Panc1 (cell line): ENCODE measurements around the gene TMEM131. TPM values are rescaled to one million over a fixed set of nuclear protein-coding genes. Genes with fewer than 3 reads are reported as not detected.

Experiments
- ATAC-seq: fragments of 200-7000 bp; cut with Tn5 transposase; 2 replicates; pipeline ENCODE4 v1.9.1; 2020; ENCODE audit warnings: mild to moderate bottlenecking, moderate library complexity
- BruUV-seq: library from RNA; stranded (reverse); fragments of 400-500 nt; replicated peaks from 2 replicates; lab custom pipeline; 2021; lab: Mats Ljungman, UMichigan
- CTCF ChIA-PET: fragments of 300-600 bp; sonication (Branson Sonifier 250); formaldehyde crosslinking; loops from one replicate; lab custom pipeline; 2022; ENCODE audit warnings: antibody characterized with exemption; lab: Charles Lee
- POLR2A ChIA-PET: fragments of 300-600 bp; sonication (Branson Sonifier 250); formaldehyde crosslinking; loops from one replicate; lab custom pipeline; 2022; ENCODE audit warnings: antibody characterized with exemption; lab: Charles Lee
- DNase-seq: peaks from one replicate; pipeline ENCODE4 v3.0.0-alpha.2; 2010; ENCODE audit warnings: low read depth, low spot score
- H3K27ac ChIP-seq: 2 replicates; pipeline ENCODE4 v1.5.1; 2011; ENCODE audit warnings: mild to moderate bottlenecking, low read length, inconsistent platforms
- H3K27me3 ChIP-seq: fragments of 200-500 bp; sonication (Bioruptor generic); 2 replicates; pipeline ENCODE4 v1.6.0; 2014; ENCODE audit warnings: low read length, inconsistent platforms; ENCODE audit not compliant: control insufficient read depth, insufficient read depth
- H3K36me3 ChIP-seq: fragments of 200-500 bp; sonication (Bioruptor generic); 2 replicates; pipeline ENCODE4 v1.5.1; 2014; ENCODE audit warnings: inconsistent platforms, mild to moderate bottlenecking, low read length, moderate library complexity; ENCODE audit not compliant: control insufficient read depth, insufficient read depth
- H3K4me1 ChIP-seq: 2 replicates; pipeline ENCODE4 v1.5.1; 2011; ENCODE audit warnings: inconsistent platforms, mild to moderate bottlenecking, low read length, moderate library complexity; ENCODE audit not compliant: control insufficient read depth, insufficient read depth
- H3K4me3 ChIP-seq, 2 experiments: 2 replicates each; pipeline ENCODE4 v1.5.1; 2011 to 2012; ENCODE audit warnings: low read depth in 2 of 2, low read length in 2 of 2, mild to moderate bottlenecking in 2 of 2, inconsistent platforms in 1 of 2, moderate library complexity in 1 of 2
- H3K9me3 ChIP-seq: fragments of 200-500 bp; sonication (Bioruptor generic); 2 replicates; pipeline ENCODE4 v1.5.1; 2014; ENCODE audit warnings: low read depth, mild to moderate bottlenecking, inconsistent platforms, low read length, moderate library complexity; ENCODE audit not compliant: control insufficient read depth, insufficient read depth
- CTCF ChIP-seq: fragments of 450-650 bp; IDR thresholded peaks from 2 replicates; pipeline ENCODE4 v1.5.1; 2017; ENCODE audit warnings: mild to moderate bottlenecking
- POLR2AphosphoS5 ChIP-seq: IDR thresholded peaks from 2 replicates; pipeline ENCODE4 v1.6.1; 2012; ENCODE audit warnings: mild to moderate bottlenecking, low read depth, low read length, moderate library complexity
- REST ChIP-seq, 2 experiments: IDR thresholded peaks; 2 replicates each; pipeline ENCODE4 v1.6.1; 2011 to 2012; ENCODE audit warnings: low read depth in 2 of 2, control low read depth in 1 of 2, low read length in 1 of 2, mild to moderate bottlenecking in 1 of 2, moderate library complexity in 1 of 2; ENCODE audit not compliant: insufficient read depth in 1 of 2
- SIN3A ChIP-seq: IDR thresholded peaks from 2 replicates; pipeline ENCODE4 v1.6.1; 2012; ENCODE audit warnings: low read depth, mild to moderate bottlenecking, low read length, moderate library complexity, borderline replicate concordance; ENCODE audit not compliant: insufficient read depth
- TCF7L2 ChIP-seq: IDR thresholded peaks from 2 replicates; pipeline ENCODE4 v1.6.1; 2011; ENCODE audit warnings: mild to moderate bottlenecking, low read depth, low read length, inconsistent platforms
- in situ Hi-C: cut with HindIII; loops from 2 replicates; pipeline ENCODE4 v1.10.0; 2016; ENCODE audit warnings: low sequenced_read_pairs, low pct_unique_long_range_greater_than_20kb
- intact Hi-C: fragments of 100-400 bp; cut with micrococcal nuclease; formaldehyde crosslinking; loops from one replicate; pipeline ENCODE4 v1.10.0; 2022; ENCODE audit not compliant: unreplicated experiment
- total RNA-seq: library from RNA; stranded (reverse); gene quantifications from one replicate; pipeline ENCODE4 v1.2.1, GENCODE V29; 2021; ENCODE audit not compliant: unreplicated experiment

TMEM131 gene
- total RNA-seq, 1 experiment from 2014 or later, result 43.4 TPM

- no peaks in the 10 kb centered on the region for H3K36me3 ChIP-seq
- no peak overlapping the region for H3K4me3 ChIP-seq
- no peak for TF ChIP-seq TCF7L2
- no peak for TF ChIP-seq REST (IDR thresholded peaks at IDR 0.05; ENCODE audit: insufficient read depth in 1 of 2, low read depth in 2 of 2, low read length in 1 of 2)
- no peak for TF ChIP-seq CTCF
- TF ChIP-seq POLR2AphosphoS5, result no peak
- no peak for TF ChIP-seq SIN3A
- intact Hi-C loops (no loop called here), in situ Hi-C loops (no loop called here)
- ATAC-seq, result no peak
- no peak for DNase-seq
- peaks cover 4% of the 10 kb centered on the region; the same call in 1 of the 2 replicates for H3K27me3 ChIP-seq
- no peak overlapping the region for H3K27ac ChIP-seq
- no TSS peak for BruUV-seq
- H3K9me3 ChIP-seq, result no peaks in the 10 kb centered on the region
- H3K4me1 ChIP-seq, result no peaks in the 10 kb centered on the region
- ChIA-PET CTCF (no interaction called here), POLR2A (no interaction called here)
Measured at GRCh38 chr2:98029718-98030222, 34.0 kb upstream of the TMEM131 start.

- H3K27ac ChIP-seq, result no peak overlapping the region
- peaks cover 4% of the 10 kb centered on the region; the same call in 1 of the 2 replicates for H3K27me3 ChIP-seq
- DNase-seq (no peak), ATAC-seq (no peak)
- ChIA-PET POLR2A (no interaction called here), CTCF (no interaction called here)
- no peak for TF ChIP-seq REST (IDR thresholded peaks at IDR 0.05; ENCODE audit: insufficient read depth in 1 of 2, low read depth in 2 of 2, low read length in 1 of 2)
- no peak for TF ChIP-seq SIN3A
- TF ChIP-seq POLR2AphosphoS5, result no peak
- no peak for TF ChIP-seq CTCF
- no peak for TF ChIP-seq TCF7L2
- intact Hi-C loops, result no loop called here
- BruUV-seq, result no TSS peak
- in situ Hi-C loops, result no loop called here
- H3K9me3 ChIP-seq, result no peaks in the 10 kb centered on the region
- H3K36me3 ChIP-seq, result no peaks in the 10 kb centered on the region
- no peak overlapping the region for H3K4me3 ChIP-seq
- no peaks in the 10 kb centered on the region for H3K4me1 ChIP-seq
Measured at GRCh38 chr2:98028931-98029717, 33.4 kb upstream of the TMEM131 start.
